Spinal cord (tissue), 10 donors: ENCODE measurements around the gene CNOT2. TPM values are rescaled to one million over a fixed set of nuclear protein-coding genes. Genes with fewer than 3 reads are reported as not detected.
"Not testable (repeated sequence)": the region's sequence is repeated elsewhere in the genome, so short reads cannot be mapped to it uniquely, and the experiment has no call there.

Experiments
- DNase-seq, 6 donors: peaks; one replicate each; pipeline versions ENCODE4 v3.0.0 to v3.0.0-alpha.2; 2013 to 2015; ENCODE audit warnings: low spot score in 6 of 6, low read depth in 4 of 6
- H3K27ac ChIP-seq: one replicate; pipeline ENCODE4 v1.5.1; 2013; ENCODE audit warnings: low read depth, low read length, control low read depth
- H3K27me3 ChIP-seq: one replicate; pipeline ENCODE4 v1.6.1; 2013; ENCODE audit warnings: low read length; ENCODE audit not compliant: control insufficient read depth, insufficient read depth
- H3K36me3 ChIP-seq: one replicate; pipeline ENCODE4 v1.6.1; 2013; ENCODE audit warnings: low read length; ENCODE audit not compliant: control insufficient read depth, insufficient read depth
- H3K4me1 ChIP-seq: one replicate; pipeline ENCODE4 v1.6.1; 2013; ENCODE audit warnings: low read length; ENCODE audit not compliant: control insufficient read depth, insufficient read depth
- H3K4me3 ChIP-seq: one replicate; pipeline ENCODE4 v1.5.1; 2013; ENCODE audit warnings: low read depth, low read length, control low read depth
- H3K9me3 ChIP-seq: one replicate; pipeline ENCODE4 v1.6.1; 2013; ENCODE audit warnings: low read length; ENCODE audit not compliant: control insufficient read depth, insufficient read depth
- WGBS: methylation state at CpG from one replicate; pipeline ENCODE4 v1.1.5; 2013; ENCODE audit warnings: missing lambda C conversion rate; ENCODE audit not compliant: insufficient coverage; 5-methylcytosine and 5-hydroxymethylcytosine counted together
- polyA plus RNA-seq, 2 donors: library from polyadenylated mRNA; unstranded; fragments of 120-200 nt; gene quantifications; one replicate each; pipeline ENCODE4 v1.2.1, GENCODE V29; 2013; ENCODE audit not compliant: insufficient read length in 2 of 2
- total RNA-seq, 2 donors: library from RNA; depleted of rRNA in 1 of 2; stranded (reverse); fragments of 120-200 nt in 1 of 2; fragments of >200 nt in 1 of 2; gene quantifications; one replicate each; pipeline versions ENCODE4 v1.2.3 to v1.2.4, GENCODE V29; 2013 to 2014
- donor health status: healthy.

CNOT2 gene
- total and polyA plus RNA-seq, 4 donors, result 72.9 to 155 (median 102) TPM

DNA sequence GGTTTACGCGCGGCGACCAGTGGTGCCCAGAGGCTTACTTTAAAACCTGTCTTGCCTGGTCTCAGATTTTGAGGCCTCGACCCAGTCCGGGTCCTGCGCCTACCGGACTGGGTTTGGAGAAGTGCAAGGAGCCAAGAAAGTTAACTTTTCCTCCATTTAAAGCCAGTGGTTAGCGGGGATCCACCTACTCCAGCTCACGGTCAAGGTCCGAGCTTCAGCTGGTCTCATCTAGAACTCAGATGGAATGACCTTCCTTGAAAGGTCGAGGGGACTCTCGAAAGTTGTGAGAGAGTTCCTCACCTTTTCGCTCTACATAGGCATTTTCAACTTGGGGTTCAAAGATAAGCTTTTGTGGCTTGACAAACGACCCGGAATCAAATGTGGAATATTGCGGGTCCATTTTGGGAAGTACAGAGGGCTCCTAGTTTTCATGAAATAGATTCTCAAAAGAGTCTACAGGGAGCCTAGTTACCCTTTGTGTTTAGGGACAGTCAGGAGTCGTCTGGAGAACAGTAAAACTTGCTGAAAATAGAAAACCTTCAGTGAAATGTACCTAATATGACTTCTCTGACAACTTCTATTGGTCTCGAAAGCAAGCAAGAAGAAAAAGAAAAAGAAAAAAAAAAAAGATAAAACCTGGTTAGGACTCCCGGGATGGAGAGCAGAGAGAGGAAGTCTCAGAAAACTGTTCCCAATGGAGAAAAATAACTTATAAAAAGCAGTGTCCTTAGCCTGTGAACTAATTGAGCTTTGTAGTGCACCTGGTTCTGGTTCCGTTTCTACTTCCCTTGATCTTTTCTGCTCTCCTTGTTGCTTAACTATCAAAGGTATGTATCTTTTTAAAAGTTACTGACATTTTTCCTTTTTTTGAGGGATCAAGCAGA is 124.3 kb downstream of the CNOT2 start:
- peaks cover 15% of the 10 kb centered on the region for H3K27me3 ChIP-seq
- H3K36me3 ChIP-seq, result no peaks in the 10 kb centered on the region
- WGBS, result 0% methylated on average over 16 of the region's 21 CpGs
- DNase-seq, result peak in 4 of 6 donors; percentile 11 to 37 (median 24)
- peaks cover 17% of the 10 kb centered on the region for H3K4me1 ChIP-seq
- H3K27ac ChIP-seq, result peak overlapping the region; percentile 64
- H3K9me3 ChIP-seq, result no peaks in the 10 kb centered on the region
- peak overlapping the region; percentile 82 for H3K4me3 ChIP-seq

GRCh38 chr12:70372881-70373280 is 129.6 kb downstream of the CNOT2 start:
- Histone ChIP-seq H3K27me3 (no peaks in the 10 kb centered on the region), H3K9me3 (no peaks in the 10 kb centered on the region), H3K27ac (no peak overlapping the region), H3K4me3 (no peak overlapping the region), H3K4me1 (no peaks in the 10 kb centered on the region), H3K36me3 (no peaks in the 10 kb centered on the region)
- 100% methylated on average over 1 of the region's 3 CpGs for WGBS
- no peak for DNase-seq

- no peaks in the 10 kb centered on the region for H3K36me3 ChIP-seq
- no CpG with 5 or more reads among the region's 1 CpG for WGBS
- no peak for DNase-seq
- no peak overlapping the region for H3K4me3 ChIP-seq
- no peak overlapping the region for H3K27ac ChIP-seq
- no peaks in the 10 kb centered on the region for H3K27me3 ChIP-seq
- H3K4me1 ChIP-seq, result no peaks in the 10 kb centered on the region
- H3K9me3 ChIP-seq, result peaks cover 9% of the 10 kb centered on the region
Observed at GRCh38 chr12:70379846-70380245, 136.6 kb downstream of the CNOT2 start.

DNA sequence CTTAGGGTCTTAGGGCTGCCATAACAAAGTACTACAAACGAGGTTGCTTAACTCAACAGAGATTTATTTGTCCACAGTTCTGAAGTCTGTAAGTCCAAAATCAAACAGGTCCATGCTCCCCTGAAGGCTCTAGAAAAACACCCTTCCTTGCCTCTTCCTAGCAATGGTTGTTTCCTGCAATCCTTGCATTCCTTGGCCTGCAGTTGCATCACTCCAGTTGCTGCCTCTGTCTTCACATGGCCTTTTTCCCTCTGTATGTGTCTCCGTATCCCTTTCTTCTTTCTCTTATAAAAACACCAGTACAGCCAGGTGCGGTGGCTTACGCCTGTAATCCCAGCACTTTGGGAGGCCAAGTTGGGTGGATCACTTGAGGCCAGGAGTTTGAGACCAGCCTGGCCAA is 140.3 kb downstream of the CNOT2 start:
- DNase-seq, result no peak
- Histone ChIP-seq H3K4me3 (no peak overlapping the region), H3K4me1 (no peaks in the 10 kb centered on the region), H3K9me3 (peaks cover 9% of the 10 kb centered on the region), H3K36me3 (no peaks in the 10 kb centered on the region), H3K27ac (no peak overlapping the region), H3K27me3 (no peaks in the 10 kb centered on the region)
- 93% methylated on average over 4 of the region's 4 CpGs for WGBS

- Histone ChIP-seq H3K4me3 (no peak overlapping the region), H3K27me3 (no peaks in the 10 kb centered on the region), H3K36me3 (no peaks in the 10 kb centered on the region), H3K4me1 (no peaks in the 10 kb centered on the region), H3K27ac (no peak overlapping the region), H3K9me3 (peaks cover 5% of the 10 kb centered on the region)
- no peak for DNase-seq
- 93% methylated on average over 2 of the region's 3 CpGs for WGBS
Observed at GRCh38 chr12:70383886-70384285, 140.7 kb downstream of the CNOT2 start.

DNA sequence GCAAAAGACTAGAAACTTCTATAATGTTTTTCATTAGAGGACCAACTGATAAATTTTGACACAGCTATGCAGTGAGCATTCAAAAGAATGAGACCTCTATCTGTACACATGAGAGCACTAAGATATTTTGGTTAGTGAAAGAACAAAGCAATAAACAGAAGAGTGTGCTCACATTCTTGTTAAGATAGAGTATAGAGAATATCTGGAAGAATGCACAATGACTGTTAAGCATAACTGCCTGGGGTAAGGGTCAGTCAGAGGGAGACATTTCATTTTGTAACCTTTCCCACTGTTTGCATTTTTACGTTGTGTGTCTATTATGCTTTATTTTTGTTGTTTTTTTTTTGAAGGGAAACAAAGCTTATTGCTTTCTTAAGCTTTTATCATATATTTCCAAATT is 143.5 kb downstream of the CNOT2 start:
- no peak for DNase-seq
- H3K4me1 ChIP-seq, result no peaks in the 10 kb centered on the region
- no peaks in the 10 kb centered on the region for H3K36me3 ChIP-seq
- peaks cover 3% of the 10 kb centered on the region for H3K9me3 ChIP-seq
- H3K27me3 ChIP-seq, result no peaks in the 10 kb centered on the region
- WGBS, result no CpG with 5 or more reads among the region's 1 CpG
- H3K27ac ChIP-seq, result no peak overlapping the region
- H3K4me3 ChIP-seq, result no peak overlapping the region

DNA sequence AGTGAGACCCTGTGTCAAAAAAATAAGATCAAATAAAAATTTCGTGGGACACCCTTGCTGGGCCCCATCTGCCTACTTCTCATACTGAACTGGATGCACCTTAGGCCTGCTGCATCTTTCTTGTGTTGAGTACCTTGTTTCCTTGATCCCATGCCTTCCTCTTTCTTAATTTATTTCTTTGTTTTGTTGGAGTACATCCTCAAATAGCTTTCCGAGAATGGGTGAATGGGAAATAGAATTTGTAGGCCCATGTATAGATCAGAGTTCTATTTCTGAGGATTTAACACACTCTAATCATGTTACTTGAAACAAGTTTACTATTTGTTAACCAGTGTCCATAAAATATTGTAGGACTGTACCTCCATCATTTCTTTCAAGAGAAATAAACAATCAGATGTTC is 146.4 kb downstream of the CNOT2 start:
- WGBS, result no CpG with 5 or more reads among the region's 2 CpGs
- Histone ChIP-seq H3K4me3 (no peak overlapping the region), H3K27me3 (no peaks in the 10 kb centered on the region), H3K9me3 (peaks cover 3% of the 10 kb centered on the region), H3K4me1 (no peaks in the 10 kb centered on the region), H3K36me3 (no peaks in the 10 kb centered on the region), H3K27ac (no peak overlapping the region)
- DNase-seq, result no peak

DNA sequence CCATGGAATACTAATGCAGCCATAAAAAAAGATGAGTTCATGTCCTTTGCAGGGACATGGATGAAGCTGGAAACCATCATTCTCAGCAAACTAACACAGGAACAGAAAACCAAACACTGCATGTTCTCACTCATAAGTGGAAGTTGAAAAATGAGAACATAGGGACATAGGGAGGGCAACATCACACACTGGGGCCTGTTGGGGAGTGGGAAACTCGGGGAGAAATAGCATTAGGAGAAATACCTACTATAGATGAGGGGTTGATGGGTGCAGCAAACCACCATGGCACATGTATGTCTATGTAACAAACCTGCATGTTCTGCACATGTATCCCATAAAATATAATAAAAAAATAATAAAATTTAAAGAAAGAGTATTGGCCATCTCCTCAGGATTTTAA is 149.4 kb downstream of the CNOT2 start:
- WGBS, result no CpG with 5 or more reads among the region's 1 CpG
- H3K27me3 ChIP-seq, H3K4me1 ChIP-seq, H3K9me3 ChIP-seq, H3K27ac ChIP-seq, DNase-seq, H3K4me3 ChIP-seq, H3K36me3 ChIP-seq: not testable (repeated sequence)

DNA sequence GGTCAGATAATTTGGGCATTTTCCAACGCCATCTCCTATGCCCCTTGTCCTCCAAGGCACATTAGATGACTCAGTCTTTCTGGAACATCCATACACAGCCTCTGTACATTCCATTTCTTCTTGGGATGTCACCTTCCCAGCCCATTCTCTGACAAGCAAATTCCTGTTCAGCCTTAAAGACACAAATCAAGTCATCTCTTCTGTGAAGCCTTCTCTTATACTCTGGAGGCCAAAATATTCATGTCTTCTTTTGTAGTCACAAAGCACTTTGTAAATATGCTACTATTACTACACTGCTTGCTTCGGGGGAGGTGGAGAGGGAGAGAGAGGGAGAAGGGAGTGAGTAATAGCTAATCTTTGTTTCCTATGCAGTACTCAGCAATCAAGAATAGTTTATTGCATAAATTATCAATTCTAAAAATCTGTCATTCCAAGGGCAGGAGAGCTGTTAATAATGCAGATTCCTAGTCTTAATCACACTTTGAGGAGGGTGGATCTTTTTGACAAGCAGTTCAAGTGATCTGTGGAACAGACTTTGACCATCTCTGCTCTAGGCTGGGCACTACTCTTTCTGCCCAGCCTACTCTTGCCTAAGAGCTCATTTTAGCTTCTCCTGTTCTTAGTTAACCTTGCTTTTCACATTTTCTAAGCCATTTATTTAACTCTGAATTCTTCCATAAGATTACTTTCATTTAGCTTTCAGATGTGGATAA is 150.7 kb downstream of the CNOT2 start:
- H3K27me3 ChIP-seq, result no peaks in the 10 kb centered on the region
- peaks cover 3% of the 10 kb centered on the region for H3K9me3 ChIP-seq
- H3K4me3 ChIP-seq, result no peak overlapping the region
- no peak for DNase-seq
- H3K4me1 ChIP-seq, result no peaks in the 10 kb centered on the region
- no peak overlapping the region for H3K27ac ChIP-seq
- H3K36me3 ChIP-seq, result no peaks in the 10 kb centered on the region
- 100% methylated on average over 1 of the region's 2 CpGs for WGBS

DNA sequence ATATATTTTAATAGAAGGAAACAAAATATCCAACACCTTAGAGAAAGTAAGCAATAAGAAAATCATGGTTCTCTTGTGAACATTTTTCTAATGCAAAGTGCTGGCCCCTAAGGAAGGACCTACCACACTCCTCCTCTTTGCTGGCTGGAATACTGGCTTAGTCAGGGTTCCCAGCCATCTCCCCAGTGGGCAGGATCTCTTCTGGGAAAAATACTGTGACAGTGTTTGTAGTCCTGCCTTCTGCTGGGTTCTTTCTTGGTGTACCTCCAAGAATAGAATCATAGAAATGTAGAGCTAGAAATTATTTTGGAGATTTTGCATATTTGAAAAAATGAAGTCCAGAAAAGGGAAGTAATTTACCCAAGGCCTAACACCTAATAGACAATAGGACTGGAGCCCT is 154.8 kb downstream of the CNOT2 start:
- Histone ChIP-seq H3K4me1 (no peaks in the 10 kb centered on the region), H3K9me3 (no peaks in the 10 kb centered on the region), H3K36me3 (peaks cover 9% of the 10 kb centered on the region), H3K27ac (no peak overlapping the region), H3K4me3 (no peak overlapping the region), H3K27me3 (no peaks in the 10 kb centered on the region)
- no peak for DNase-seq
